ENCODE measurements around the gene ATG7.

GRCh38 chr3:11583235-11583634, 311.0 kb downstream of the ATG7 start:
- TF ChIP-seq CTCF (conservative IDR thresholded peaks at IDR 0.05; ENCODE audit: low read length) (no peak), EZH2phosphoT487 (IDR thresholded peaks at IDR 0.05; ENCODE audit: borderline replicate concordance, low read depth, low read length) (no peak)

Measured in OCI-LY7 (cell line).